Astrocyte (in vitro differentiated cells and primary cell): ENCODE results near the gene GPR68. TPM values are rescaled to one million over a fixed set of nuclear protein-coding genes. Genes with fewer than 3 reads are reported as not detected.

Experiments
- DNase-seq: peaks from one replicate; pipeline ENCODE4 v3.0.0-alpha.2; 2010; ENCODE audit warnings: low read depth
- FAIRE-seq: peaks from 2 replicates; lab custom pipeline; 2011; peaks lifted over from hg19 to GRCh38; lab: Jason Lieb, UNC
- H2AFZ ChIP-seq: 2 replicates; pipeline ENCODE4 v1.6.0; 2012; ENCODE audit warnings: low read depth, low read length, inconsistent platforms
- H3K27ac ChIP-seq: 2 replicates; pipeline ENCODE4 v1.5.1; 2011; ENCODE audit warnings: low read depth, low read length, inconsistent platforms
- H3K27me3 ChIP-seq: 2 replicates; pipeline ENCODE4 v1.6.0; 2011; ENCODE audit warnings: low read length, inconsistent platforms; ENCODE audit not compliant: insufficient read depth
- H3K36me3 ChIP-seq: 2 replicates; pipeline ENCODE4 v1.5.1; 2011; ENCODE audit warnings: low read length, inconsistent platforms; ENCODE audit not compliant: insufficient read depth
- H3K4me1 ChIP-seq: 2 replicates; pipeline ENCODE4 v1.5.1; 2011; ENCODE audit warnings: low read length, inconsistent platforms; ENCODE audit not compliant: insufficient read depth
- H3K4me2 ChIP-seq: 2 replicates; pipeline ENCODE4 v1.6.0; 2012; ENCODE audit warnings: low read length, inconsistent platforms
- H3K4me3 ChIP-seq: 2 replicates; pipeline ENCODE4 v1.5.1; 2011; ENCODE audit warnings: low read depth, mild to moderate bottlenecking, low read length, inconsistent platforms; ENCODE audit not compliant: insufficient read depth
- H3K79me2 ChIP-seq: 2 replicates; pipeline ENCODE4 v1.6.0; 2012; ENCODE audit warnings: mild to moderate bottlenecking, low read length, inconsistent platforms; ENCODE audit not compliant: insufficient read depth
- H3K9ac ChIP-seq: 2 replicates; pipeline ENCODE4 v1.6.0; 2012; ENCODE audit warnings: mild to moderate bottlenecking, low read length, inconsistent platforms
- H3K9me3 ChIP-seq: 2 replicates; pipeline ENCODE4 v1.5.1; 2012; ENCODE audit warnings: low read depth, mild to moderate bottlenecking, low read length, inconsistent platforms; ENCODE audit not compliant: insufficient read depth
- H4K20me1 ChIP-seq: 2 replicates; pipeline ENCODE4 v1.6.0; 2012; ENCODE audit warnings: low read length, inconsistent platforms; ENCODE audit not compliant: insufficient read depth
- H3K27ac Mint-ChIP-seq: one replicate; pipeline ENCODE4 v1.8.0; 2021; ENCODE audit warnings: mild to moderate bottlenecking, mixed read lengths; ENCODE audit not compliant: unreplicated experiment
- H3K27me3 Mint-ChIP-seq: one replicate; pipeline ENCODE4 v1.8.0; 2021; ENCODE audit warnings: low read depth, mixed read lengths; ENCODE audit not compliant: unreplicated experiment
- H3K36me3 Mint-ChIP-seq: one replicate; pipeline ENCODE4 v1.8.0; 2021; ENCODE audit warnings: low read depth, mixed read lengths; ENCODE audit not compliant: unreplicated experiment
- H3K4me1 Mint-ChIP-seq: one replicate; pipeline ENCODE4 v1.8.0; 2021; ENCODE audit warnings: low read depth, mixed read lengths; ENCODE audit not compliant: unreplicated experiment
- H3K4me3 Mint-ChIP-seq: one replicate; pipeline ENCODE4 v1.8.0; 2021; ENCODE audit warnings: mild to moderate bottlenecking, moderate library complexity, mixed read lengths; ENCODE audit not compliant: unreplicated experiment
- H3K9me3 Mint-ChIP-seq: one replicate; pipeline ENCODE4 v1.8.0; 2021; ENCODE audit warnings: mild to moderate bottlenecking, mixed read lengths; ENCODE audit not compliant: unreplicated experiment
- CTCF ChIP-seq: IDR thresholded peaks from 2 replicates; pipeline ENCODE4 v1.5.1; 2011; ENCODE audit warnings: low read depth, mild to moderate bottlenecking, inconsistent platforms, low read length, moderate library complexity; ENCODE audit not compliant: insufficient read depth
- EZH2 ChIP-seq: IDR thresholded peaks from 2 replicates; pipeline ENCODE4 v1.6.1; 2012; ENCODE audit warnings: mild to moderate bottlenecking, low read length, inconsistent platforms; ENCODE audit not compliant: insufficient read depth
- total RNA-seq: library from RNA; stranded (reverse); gene quantifications from 2 replicates; pipeline ENCODE4 v1.2.1, GENCODE V29; 2021

The GPR68 gene
- total RNA-seq, 1 donor from 2014 or later = 0.50 TPM

DNA sequence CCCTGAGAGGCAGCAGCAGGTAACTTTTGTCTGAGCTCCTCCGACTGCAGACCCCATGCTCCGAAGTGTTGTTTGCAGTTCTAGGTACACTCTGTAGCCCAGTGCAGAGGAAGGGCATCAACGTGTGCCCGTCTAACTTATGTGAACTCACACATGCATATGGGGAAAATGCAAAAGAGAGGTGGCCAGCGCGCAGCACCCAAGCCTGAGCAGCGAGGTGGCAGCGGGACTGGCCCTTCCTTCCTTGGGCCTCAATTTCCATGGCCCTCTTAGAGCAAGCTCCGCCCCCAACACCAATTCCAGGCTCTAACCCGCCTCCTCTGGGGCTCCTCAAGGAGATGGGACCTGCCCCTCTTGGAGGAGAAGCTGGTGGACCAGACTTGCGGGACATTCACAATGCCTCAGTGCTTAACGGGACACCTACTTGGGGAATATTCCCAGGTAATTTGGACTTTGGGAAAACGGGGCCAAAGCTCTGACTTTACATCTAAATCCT is 27.7 kb downstream of the GPR68 start:
- Histone ChIP-seq H4K20me1 (no peaks in the 10 kb centered on the region), H2AFZ (no peak overlapping the region), H3K4me1 (peaks cover 10% of the 10 kb centered on the region), H3K79me2 (no peaks in the 10 kb centered on the region), H3K36me3 (no peaks in the 10 kb centered on the region), H3K4me3 (no peak overlapping the region), H3K27me3 (no peaks in the 10 kb centered on the region), H3K9ac (no peak overlapping the region), H3K9me3 (no peaks in the 10 kb centered on the region), H3K4me2 (no peak overlapping the region), H3K27ac (no peak overlapping the region)
- FAIRE-seq (no peak), DNase-seq (no peak)
- Mint-ChIP-seq H3K36me3 (peaks cover 30% of the 10 kb centered on the region), H3K4me1 (no peaks in the 10 kb centered on the region), H3K9me3 (peaks cover 2% of the 10 kb centered on the region), H3K27me3 (no peaks in the 10 kb centered on the region), H3K27ac (no peak overlapping the region), H3K4me3 (no peak overlapping the region)
- TF ChIP-seq CTCF = no peak
- no peak for TF ChIP-seq EZH2

- DNase-seq = no peak
Measured at GRCh38 chr14:91215381-91215780, 29.1 kb downstream of the GPR68 start.

More at GRCh38 chr14:91215381-91215780, 29.1 kb downstream of the GPR68 start:
- FAIRE-seq = no peak
- Histone ChIP-seq H3K9me3 (no peaks in the 10 kb centered on the region), H3K27me3 (no peaks in the 10 kb centered on the region), H3K79me2 (no peaks in the 10 kb centered on the region), H3K4me2 (no peak overlapping the region), H3K4me1 (peaks cover 10% of the 10 kb centered on the region), H3K27ac (no peak overlapping the region), H3K9ac (no peak overlapping the region), H3K36me3 (no peaks in the 10 kb centered on the region), H3K4me3 (no peak overlapping the region), H4K20me1 (no peaks in the 10 kb centered on the region), H2AFZ (no peak overlapping the region)
- Mint-ChIP-seq H3K4me1 (no peaks in the 10 kb centered on the region), H3K36me3 (peaks cover 32% of the 10 kb centered on the region), H3K9me3 (peaks cover 2% of the 10 kb centered on the region), H3K27me3 (no peaks in the 10 kb centered on the region), H3K4me3 (no peak overlapping the region), H3K27ac (no peak overlapping the region)
- TF ChIP-seq EZH2 (no peak), CTCF (no peak)
